Mesothelial cell of epicardium (in vitro differentiated cells): ENCODE data around the gene PTPN1. TPM values are rescaled to one million over a fixed set of nuclear protein-coding genes. Genes with fewer than 3 reads are reported as not detected.

ENCODE experiments used
- DNase-seq, 2 experiments: peaks; one replicate each; pipeline ENCODE4 v3.0.0; 2021; ENCODE audit warnings: low spot score in 2 of 2; ENCODE audit not compliant: unreplicated experiment in 2 of 2
- H3K27ac Mint-ChIP-seq: 2 replicates; pipeline ENCODE4 v1.8.0; 2021; ENCODE audit warnings: mixed read lengths
- H3K27me3 Mint-ChIP-seq: 2 replicates; pipeline ENCODE4 v1.8.0; 2021; ENCODE audit warnings: low read depth, mixed read lengths
- H3K36me3 Mint-ChIP-seq: 2 replicates; pipeline ENCODE4 v1.8.0; 2021; ENCODE audit warnings: mixed read lengths
- H3K4me1 Mint-ChIP-seq: 2 replicates; pipeline ENCODE4 v1.8.0; 2021; ENCODE audit warnings: mixed read lengths
- H3K4me3 Mint-ChIP-seq: 2 replicates; pipeline ENCODE4 v1.8.0; 2021; ENCODE audit warnings: mild to moderate bottlenecking, moderate library complexity, mixed read lengths
- H3K9me3 Mint-ChIP-seq: 2 replicates; pipeline ENCODE4 v1.8.0; 2021; ENCODE audit warnings: mixed read lengths
- total RNA-seq: library from RNA; stranded (reverse); gene quantifications from 3 replicates; pipeline ENCODE4 v1.2.1, GENCODE V29; 2021
- TF ChIP-seq, protein P1 (sequence below): fragments of 200-600 bp; sonication (generic); IDR thresholded peaks from one replicate; pipeline ENCODE4 v1.5.0; 2021; ENCODE audit warnings: antibody characterized with exemption; ENCODE audit not compliant: unreplicated experiment

The PTPN1 gene
- 26.2 to 27.7 TPM (median 27.3 TPM) in 3 replicates for total RNA-seq

DNA sequence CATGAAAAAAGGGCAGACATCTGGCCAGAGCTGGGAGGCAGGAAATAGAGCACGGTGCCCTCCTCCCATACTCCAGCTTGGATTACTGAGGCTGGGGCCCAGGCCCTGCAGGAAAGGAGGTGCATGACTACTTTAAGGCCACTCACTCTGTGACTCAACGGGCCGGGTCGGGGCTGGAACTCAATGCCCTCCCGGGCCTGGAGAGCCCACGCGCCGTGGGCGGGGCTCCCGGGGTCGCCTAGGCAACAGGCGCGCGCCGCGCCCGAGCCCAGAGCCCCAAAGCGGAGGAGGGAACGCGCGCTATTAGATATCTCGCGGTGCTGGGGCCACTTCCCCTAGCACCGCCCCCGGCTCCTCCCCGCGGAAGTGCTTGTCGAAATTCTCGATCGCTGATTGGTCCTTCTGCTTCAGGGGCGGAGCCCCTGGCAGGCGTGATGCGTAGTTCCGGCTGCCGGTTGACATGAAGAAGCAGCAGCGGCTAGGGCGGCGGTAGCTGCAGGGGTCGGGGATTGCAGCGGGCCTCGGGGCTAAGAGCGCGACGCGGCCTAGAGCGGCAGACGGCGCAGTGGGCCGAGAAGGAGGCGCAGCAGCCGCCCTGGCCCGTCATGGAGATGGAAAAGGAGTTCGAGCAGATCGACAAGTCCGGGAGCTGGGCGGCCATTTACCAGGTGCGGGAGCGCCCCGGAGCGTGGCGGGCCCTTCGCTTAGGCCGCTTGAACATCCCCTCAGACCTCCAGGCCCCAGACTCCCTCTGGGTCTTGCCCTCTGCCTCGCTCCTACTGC lies at the start of gene PTPN1:
Gene PTPN1, plus strand, starts transcription at position 461 of the 783 bp plus-strand sequence. Its CDS starts 145 bp downstream, at position 606.
- H3K27ac Mint-ChIP-seq, result peak within 1 kb of the TSS; percentile 89
- H3K9me3 Mint-ChIP-seq, result no peaks in the 10 kb centered on the region
- peak within 1 kb of the TSS; percentile 92 for H3K4me3 Mint-ChIP-seq
- H3K27me3 Mint-ChIP-seq, result no peaks in the 10 kb centered on the region
- DNase-seq, result peak; percentile 99
- TF ChIP-seq, protein P1, sequence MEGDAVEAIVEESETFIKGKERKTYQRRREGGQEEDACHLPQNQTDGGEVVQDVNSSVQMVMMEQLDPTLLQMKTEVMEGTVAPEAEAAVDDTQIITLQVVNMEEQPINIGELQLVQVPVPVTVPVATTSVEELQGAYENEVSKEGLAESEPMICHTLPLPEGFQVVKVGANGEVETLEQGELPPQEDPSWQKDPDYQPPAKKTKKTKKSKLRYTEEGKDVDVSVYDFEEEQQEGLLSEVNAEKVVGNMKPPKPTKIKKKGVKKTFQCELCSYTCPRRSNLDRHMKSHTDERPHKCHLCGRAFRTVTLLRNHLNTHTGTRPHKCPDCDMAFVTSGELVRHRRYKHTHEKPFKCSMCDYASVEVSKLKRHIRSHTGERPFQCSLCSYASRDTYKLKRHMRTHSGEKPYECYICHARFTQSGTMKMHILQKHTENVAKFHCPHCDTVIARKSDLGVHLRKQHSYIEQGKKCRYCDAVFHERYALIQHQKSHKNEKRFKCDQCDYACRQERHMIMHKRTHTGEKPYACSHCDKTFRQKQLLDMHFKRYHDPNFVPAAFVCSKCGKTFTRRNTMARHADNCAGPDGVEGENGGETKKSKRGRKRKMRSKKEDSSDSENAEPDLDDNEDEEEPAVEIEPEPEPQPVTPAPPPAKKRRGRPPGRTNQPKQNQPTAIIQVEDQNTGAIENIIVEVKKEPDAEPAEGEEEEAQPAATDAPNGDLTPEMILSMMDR, result no peak
- no peaks in the 10 kb centered on the region for H3K36me3 Mint-ChIP-seq
- H3K4me1 Mint-ChIP-seq, result peaks cover 50% of the 10 kb centered on the region

DNA sequence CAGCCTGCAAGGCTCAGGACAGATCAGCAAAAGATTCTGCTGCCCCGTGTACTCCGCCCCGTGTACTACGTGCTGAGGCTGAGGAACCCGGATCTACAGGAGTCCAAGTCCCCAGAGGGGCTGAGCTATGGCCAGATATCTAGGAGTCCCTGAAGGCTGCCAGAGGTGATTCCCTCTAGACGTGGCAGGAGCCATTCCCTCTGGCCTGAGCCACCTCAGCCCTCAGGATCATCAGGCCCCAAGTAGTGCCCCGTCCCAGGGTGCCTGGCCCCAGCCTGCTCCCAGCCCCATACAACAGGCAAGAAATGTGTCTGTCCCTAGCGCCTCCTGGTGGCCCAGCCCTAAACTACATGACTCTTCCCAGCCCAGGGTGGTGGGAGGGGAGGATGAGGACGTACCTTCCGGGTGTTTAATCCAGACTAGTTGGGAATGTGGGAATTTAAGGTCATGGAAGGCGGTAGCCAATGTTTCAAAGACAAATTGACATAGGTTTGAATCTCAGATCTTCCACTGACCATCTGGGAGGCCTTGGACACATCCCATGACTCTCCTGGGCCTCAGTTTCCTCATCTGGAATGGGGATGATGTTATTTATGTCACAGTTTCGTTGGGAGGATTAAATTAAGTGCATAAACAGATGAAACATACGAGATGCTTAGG lies 49.4 kb upstream of the PTPN1 start:
- Mint-ChIP-seq H3K27ac (peak overlapping the region; percentile 75), H3K4me1 (peaks cover 22% of the 10 kb centered on the region), H3K27me3 (no peaks in the 10 kb centered on the region), H3K9me3 (no peaks in the 10 kb centered on the region), H3K36me3 (no peaks in the 10 kb centered on the region), H3K4me3 (no peak overlapping the region)
- TF ChIP-seq, protein P1, result peak; percentile 87
- DNase-seq, result peak; percentile 52 to 90

DNA sequence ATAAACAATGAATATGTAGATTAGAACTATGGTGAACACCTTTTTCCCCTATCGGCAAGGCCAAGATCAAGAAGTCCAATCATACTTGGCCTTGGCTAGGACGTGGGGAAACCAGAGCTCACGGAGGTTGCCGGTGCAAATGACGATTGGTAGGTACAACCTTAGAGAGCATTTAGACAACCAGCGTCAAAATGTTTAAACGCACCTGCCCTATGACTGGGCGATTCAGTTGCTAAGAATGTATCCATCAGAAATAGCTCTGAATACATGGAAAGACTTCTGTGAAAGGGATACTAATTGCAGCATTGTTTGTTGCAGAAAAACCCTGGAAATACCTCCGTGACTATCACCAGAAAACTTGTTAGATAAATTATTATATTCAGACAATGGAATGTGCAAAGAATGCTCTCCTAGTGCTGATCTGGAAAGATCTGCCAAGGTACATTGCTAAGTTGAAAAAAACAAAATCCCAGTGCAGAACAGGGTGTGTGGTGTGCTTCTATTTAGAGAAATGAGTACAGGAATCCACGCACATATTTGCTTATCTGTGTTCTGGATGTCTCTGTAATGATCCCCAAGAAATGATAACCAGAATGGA lies 48.0 kb upstream of the PTPN1 start:
- TF ChIP-seq, protein P1, result no peak
- Mint-ChIP-seq H3K4me1 (peaks cover 19% of the 10 kb centered on the region), H3K9me3 (no peaks in the 10 kb centered on the region), H3K4me3 (no peak overlapping the region), H3K36me3 (no peaks in the 10 kb centered on the region), H3K27me3 (no peaks in the 10 kb centered on the region), H3K27ac (peak overlapping the region; percentile 88)
- no peak for DNase-seq

- TF ChIP-seq, protein P1, result peak; percentile 93
- H3K4me1 Mint-ChIP-seq, result peaks cover 19% of the 10 kb centered on the region
- no peak overlapping the region for H3K27ac Mint-ChIP-seq
- peak; percentile 39 to 71 for DNase-seq
- no peaks in the 10 kb centered on the region for H3K36me3 Mint-ChIP-seq
- H3K4me3 Mint-ChIP-seq, result no peak overlapping the region
- H3K27me3 Mint-ChIP-seq, result no peaks in the 10 kb centered on the region
- no peaks in the 10 kb centered on the region for H3K9me3 Mint-ChIP-seq
Measured at GRCh38 chr20:50464026-50464724, 46.0 kb upstream of the PTPN1 start.
